ENCODE results near the gene CCDC40. TPM values are rescaled to one million over a fixed set of nuclear protein-coding genes. Genes with fewer than 3 reads are reported as not detected.

Gene CCDC40
- total and polyA plus RNA-seq, 7 donors, result 1.4 to 25.8 (median 5.3) TPM; not detected in 2

GRCh38 chr17:80092959-80093358 lies 56.5 kb downstream of the CCDC40 start:
- Histone ChIP-seq H3K4me1 (no peaks in the 10 kb centered on the region), H3K27ac (peak overlapping the region in 3 of 4 donors; percentile 38 to 48 (median 42)), H3K4me3 (no peak overlapping the region), H3K27me3 (no peaks in the 10 kb centered on the region), H3K36me3 (no peaks in the 10 kb centered on the region), H3K9me3 (no peaks in the 10 kb centered on the region)
- intact Hi-C loops (cut with DNase I), result no loop called here
- DNase-seq, result peak; percentile 64
- TF ChIP-seq EP300 (IDR thresholded peaks at IDR 0.05), result no peak
- TF ChIP-seq POLR2A (IDR thresholded peaks at IDR 0.05), result no peak
- TF ChIP-seq CTCF (IDR thresholded peaks at IDR 0.05), result no peak
- no peak for TF ChIP-seq POLR2AphosphoS5 (IDR thresholded peaks at IDR 0.05)
- whole genome bisulfite sequencing, 2 donors, result 66 to 81% methylated on average over 8 of the region's 8 CpGs

- peak; percentile 66 for DNase-seq
- H3K36me3 ChIP-seq, result no peaks in the 10 kb centered on the region
- H3K4me3 ChIP-seq, result no peak overlapping the region
- 92 to 93% methylated on average over 37 of the region's 37 CpGs for WGBS, 2 donors
- no peak for TF ChIP-seq POLR2AphosphoS5 (IDR thresholded peaks at IDR 0.05)
- TF ChIP-seq EP300 (IDR thresholded peaks at IDR 0.05), result no peak
- no peak for TF ChIP-seq POLR2A (IDR thresholded peaks at IDR 0.05)
- TF ChIP-seq CTCF (IDR thresholded peaks at IDR 0.05), result no peak
- no peaks in the 10 kb centered on the region for H3K27me3 ChIP-seq
- H3K9me3 ChIP-seq, result no peaks in the 10 kb centered on the region
- H3K27ac ChIP-seq, result no peak overlapping the region
- intact Hi-C loops (cut with DNase I), result no loop called here
- H3K4me1 ChIP-seq, result peaks cover 0 to under 1% (median 0%) of the 10 kb centered on the region in 4 donors
Observed at GRCh38 chr17:80095038-80095843, 58.8 kb downstream of the CCDC40 start.

GRCh38 chr17:80095844-80096475 lies 59.5 kb downstream of the CCDC40 start:
- DNase-seq, result peak; percentile 58
- Histone ChIP-seq H3K4me1 (peaks cover 0 to 8% (median 6%) of the 10 kb centered on the region in 4 donors), H3K9me3 (no peaks in the 10 kb centered on the region), H3K27ac (no peak overlapping the region), H3K27me3 (no peaks in the 10 kb centered on the region), H3K4me3 (no peak overlapping the region), H3K36me3 (no peaks in the 10 kb centered on the region)
- intact Hi-C loops (cut with DNase I), result no loop called here
- 85 to 88% methylated on average over 16 of the region's 16 CpGs for WGBS, 2 donors
- TF ChIP-seq CTCF (IDR thresholded peaks at IDR 0.05) (no peak), EP300 (IDR thresholded peaks at IDR 0.05) (no peak), POLR2A (IDR thresholded peaks at IDR 0.05) (no peak), POLR2AphosphoS5 (IDR thresholded peaks at IDR 0.05) (no peak)

- intact Hi-C loops (cut with DNase I), result no loop called here
- H3K4me1 ChIP-seq, result peaks cover 0 to 8% (median 7%) of the 10 kb centered on the region in 4 donors
- H3K36me3 ChIP-seq, result no peaks in the 10 kb centered on the region
- H3K27me3 ChIP-seq, result no peaks in the 10 kb centered on the region
- no peaks in the 10 kb centered on the region for H3K9me3 ChIP-seq
- H3K4me3 ChIP-seq, result no peak overlapping the region
- WGBS, 2 donors, result 80 to 81% methylated on average over 12 of the region's 12 CpGs
- no peak for TF ChIP-seq POLR2AphosphoS5 (IDR thresholded peaks at IDR 0.05)
- no peak for TF ChIP-seq POLR2A (IDR thresholded peaks at IDR 0.05)
- no peak for TF ChIP-seq EP300 (IDR thresholded peaks at IDR 0.05)
- TF ChIP-seq CTCF (IDR thresholded peaks at IDR 0.05), result no peak
- DNase-seq, result peak; percentile 54
- no peak overlapping the region for H3K27ac ChIP-seq
Observed at GRCh38 chr17:80096561-80097021, 60.1 kb downstream of the CCDC40 start.
